CD4-positive, CD25-positive, alpha-beta regulatory T cell (primary cell): ENCODE measurements around the gene CCDC182. TPM values are rescaled to one million over a fixed set of nuclear protein-coding genes. Genes with fewer than 3 reads are reported as not detected.
A peak's percentile ranks its signal among the peaks of the same experiment; 100 is the strongest.

ENCODE experiments used
- ATAC-seq, 2 donors: fragments of 150-1000 bp; cut with Tn5 transposase; one replicate each; pipeline ENCODE4 v1.10.0; 2021; ENCODE audit warnings: low read depth in 2 of 2, moderate number of reproducible peaks in 2 of 2, moderate library complexity in 1 of 2
- DNase-seq, 3 donors: peaks; one replicate each; pipeline versions ENCODE4 v3.0.0 to v3.0.0-alpha.2; 2012 to 2022; ENCODE audit warnings: mixed read lengths in 1 of 3
- H3K27ac ChIP-seq: one replicate; pipeline ENCODE4 v1.7.0; 2013; ENCODE audit warnings: mild to moderate bottlenecking, low read length; ENCODE audit not compliant: insufficient read depth, poor library complexity, severe bottlenecking
- H3K27me3 ChIP-seq: one replicate; pipeline ENCODE4 v1.7.0; 2013; ENCODE audit warnings: low read length; ENCODE audit not compliant: control insufficient read depth, insufficient read depth
- H3K36me3 ChIP-seq: one replicate; pipeline ENCODE4 v1.7.0; 2013; ENCODE audit warnings: mild to moderate bottlenecking, low read length, moderate library complexity; ENCODE audit not compliant: control insufficient read depth, insufficient read depth
- H3K4me1 ChIP-seq: 2 replicates; pipeline ENCODE4 v1.7.0; 2013; ENCODE audit warnings: mild to moderate bottlenecking, low read length; ENCODE audit not compliant: insufficient read depth, control insufficient read depth, poor library complexity, severe bottlenecking
- H3K4me3 ChIP-seq: one replicate; pipeline ENCODE4 v1.7.0; 2013; ENCODE audit warnings: low read depth, mild to moderate bottlenecking, low read length, moderate library complexity
- H3K9me3 ChIP-seq, 2 experiments: 1 replicate in 1 of 2; 2 replicates in 1 of 2; pipeline ENCODE4 v1.7.0; 2013; ENCODE audit warnings: low read length in 2 of 2, mild to moderate bottlenecking in 1 of 2, moderate library complexity in 1 of 2; ENCODE audit not compliant: control insufficient read depth in 2 of 2
- H3K27ac Mint-ChIP-seq, 3 donors: one replicate each; pipeline ENCODE4 v1.8.0; 2020 to 2022; ENCODE audit warnings: mild to moderate bottlenecking in 3 of 3, mixed read lengths in 3 of 3, moderate library complexity in 2 of 3
- H3K27me3 Mint-ChIP-seq: one replicate; pipeline ENCODE4 v1.8.0; 2022; ENCODE audit warnings: mild to moderate bottlenecking, mixed read lengths
- H3K36me3 Mint-ChIP-seq: one replicate; pipeline ENCODE4 v1.8.0; 2020; ENCODE audit warnings: mixed read lengths
- H3K4me1 Mint-ChIP-seq, 4 donors: one replicate each; pipeline ENCODE4 v1.8.0; 2020 to 2022; ENCODE audit warnings: mixed read lengths in 4 of 4, mild to moderate bottlenecking in 1 of 4
- H3K4me3 Mint-ChIP-seq, 4 donors: one replicate each; pipeline ENCODE4 v1.8.0; 2020 to 2022; ENCODE audit warnings: mild to moderate bottlenecking in 4 of 4, mixed read lengths in 4 of 4, moderate library complexity in 3 of 4
- H3K9me3 Mint-ChIP-seq, 7 donors: one replicate each; pipeline ENCODE4 v1.8.0; 2020 to 2022; ENCODE audit warnings: mixed read lengths in 7 of 7, mild to moderate bottlenecking in 3 of 7, moderate library complexity in 2 of 7
- polyA plus RNA-seq, 4 donors: library from polyadenylated mRNA; unstranded; fragments of 300-500 nt; fragmentation: Illumina TruSeq; gene quantifications; one replicate each; pipeline ENCODE4 v1.2.3, GENCODE V29; 2021
- total RNA-seq: library from RNA; stranded (reverse); gene quantifications from one replicate; pipeline ENCODE4 v1.2.3, GENCODE V29; 2022

CCDC182 gene
- total and polyA plus RNA-seq, 5 donors from 2014 or later = not detected

GRCh38 chr17:57747221-57748017 lies 2.3 kb upstream of the CCDC182 start:
- H3K27me3 ChIP-seq = no peaks in the 10 kb centered on the region
- H3K9me3 ChIP-seq = no peaks in the 10 kb centered on the region
- no peaks in the 10 kb centered on the region for H3K36me3 Mint-ChIP-seq
- peaks cover 15% of the 10 kb centered on the region for H3K27me3 Mint-ChIP-seq
- no peak overlapping the region for H3K27ac Mint-ChIP-seq
- ATAC-seq (peak; percentile 53 to 71), DNase-seq (peak; percentile 7 to 77 (median 53))
- H3K27ac ChIP-seq = no peak overlapping the region
- no peaks in the 10 kb centered on the region for H3K36me3 ChIP-seq
- no peak overlapping the region for H3K4me3 ChIP-seq
- H3K4me3 Mint-ChIP-seq = no peak overlapping the region
- H3K4me1 ChIP-seq = no peaks in the 10 kb centered on the region
- H3K9me3 Mint-ChIP-seq = no peaks in the 10 kb centered on the region
- H3K4me1 Mint-ChIP-seq = peaks cover 0 to 2% (median 0%) of the 10 kb centered on the region in 4 donors

- Mint-ChIP-seq H3K4me1 (peaks cover 0 to 2% (median 0%) of the 10 kb centered on the region in 4 donors), H3K4me3 (no peak overlapping the region), H3K9me3 (no peaks in the 10 kb centered on the region), H3K36me3 (no peaks in the 10 kb centered on the region), H3K27ac (no peak overlapping the region), H3K27me3 (peaks cover 15% of the 10 kb centered on the region)
- ATAC-seq = no peak
- Histone ChIP-seq H3K9me3 (no peaks in the 10 kb centered on the region), H3K4me1 (no peaks in the 10 kb centered on the region), H3K4me3 (no peak overlapping the region), H3K27me3 (no peaks in the 10 kb centered on the region), H3K27ac (no peak overlapping the region), H3K36me3 (no peaks in the 10 kb centered on the region)
- no peak for DNase-seq
These were observed 1.1 kb upstream of the CCDC182 start for GRCh38 chr17:57746221-57746620.

- Mint-ChIP-seq H3K4me1 (peaks cover 0 to 3% (median 1%) of the 10 kb centered on the region in 4 donors), H3K4me3 (no peak overlapping the region), H3K27me3 (peaks cover 15% of the 10 kb centered on the region), H3K9me3 (no peaks in the 10 kb centered on the region), H3K27ac (no peak overlapping the region), H3K36me3 (no peaks in the 10 kb centered on the region)
- no peaks in the 10 kb centered on the region for H3K9me3 ChIP-seq
- H3K27me3 ChIP-seq = no peaks in the 10 kb centered on the region
- H3K4me1 ChIP-seq = no peaks in the 10 kb centered on the region
- ATAC-seq (no peak), DNase-seq (no peak)
- H3K36me3 ChIP-seq = no peaks in the 10 kb centered on the region
- H3K4me3 ChIP-seq = no peak overlapping the region
- no peak overlapping the region for H3K27ac ChIP-seq
These were observed 616 bp downstream of the CCDC182 start for GRCh38 chr17:57744195-57745170.

GRCh38 chr17:57740235-57740528 lies 4.9 kb downstream of the CCDC182 start:
- Mint-ChIP-seq H3K4me3 (no peak overlapping the region), H3K36me3 (no peaks in the 10 kb centered on the region), H3K4me1 (peaks cover 0 to 3% (median 0%) of the 10 kb centered on the region in 4 donors), H3K27me3 (peaks cover 8% of the 10 kb centered on the region), H3K9me3 (no peaks in the 10 kb centered on the region), H3K27ac (peak overlapping the region in 1 of 3 donors; percentile 14)
- Histone ChIP-seq H3K4me3 (no peak overlapping the region), H3K27me3 (no peaks in the 10 kb centered on the region), H3K27ac (no peak overlapping the region), H3K4me1 (no peaks in the 10 kb centered on the region), H3K36me3 (no peaks in the 10 kb centered on the region), H3K9me3 (no peaks in the 10 kb centered on the region)
- ATAC-seq (no peak), DNase-seq (no peak)

GRCh38 chr17:57739402-57740234 lies 5.5 kb downstream of the CCDC182 start:
- H3K27me3 Mint-ChIP-seq = peaks cover 9% of the 10 kb centered on the region
- peak in 1 of 3 donors; percentile 31 for DNase-seq

GRCh38 chr17:57737450-57737849 lies 7.6 kb downstream of the CCDC182 start:
- H3K27ac Mint-ChIP-seq = no peak overlapping the region
- Histone ChIP-seq H3K27ac (no peak overlapping the region), H3K36me3 (no peaks in the 10 kb centered on the region), H3K9me3 (no peaks in the 10 kb centered on the region), H3K27me3 (no peaks in the 10 kb centered on the region), H3K4me1 (no peaks in the 10 kb centered on the region), H3K4me3 (no peak overlapping the region)
- peaks cover 0 to 3% (median 0%) of the 10 kb centered on the region in 4 donors for H3K4me1 Mint-ChIP-seq
- ATAC-seq (no peak), DNase-seq (no peak)
- peaks cover 19% of the 10 kb centered on the region for H3K27me3 Mint-ChIP-seq
- no peak overlapping the region for H3K4me3 Mint-ChIP-seq
- peaks cover 0 to 1% (median 0%) of the 10 kb centered on the region in 7 donors for H3K9me3 Mint-ChIP-seq
- H3K36me3 Mint-ChIP-seq = no peaks in the 10 kb centered on the region

More at GRCh38 chr17:57739402-57740234, 5.5 kb downstream of the CCDC182 start:
- Mint-ChIP-seq H3K36me3 (no peaks in the 10 kb centered on the region), H3K4me1 (peaks cover 0 to 3% (median 0%) of the 10 kb centered on the region in 4 donors), H3K9me3 (no peaks in the 10 kb centered on the region), H3K27ac (no peak overlapping the region), H3K4me3 (no peak overlapping the region)
- no peaks in the 10 kb centered on the region for H3K4me1 ChIP-seq
- no peak overlapping the region for H3K4me3 ChIP-seq
- no peaks in the 10 kb centered on the region for H3K27me3 ChIP-seq
- ATAC-seq = peak in 1 of 2 donors; percentile 37
- H3K9me3 ChIP-seq = no peaks in the 10 kb centered on the region
- no peaks in the 10 kb centered on the region for H3K36me3 ChIP-seq
- no peak overlapping the region for H3K27ac ChIP-seq

GRCh38 chr17:57735707-57736106 lies 9.4 kb downstream of the CCDC182 start:
- peaks cover 0 to 3% (median 0%) of the 10 kb centered on the region in 4 donors for H3K4me1 Mint-ChIP-seq
- H3K4me3 Mint-ChIP-seq = no peak overlapping the region
- H3K9me3 Mint-ChIP-seq = peaks cover 0 to 1% (median 0%) of the 10 kb centered on the region in 7 donors
- ATAC-seq (no peak), DNase-seq (peak in 1 of 3 donors; percentile 9)
- Histone ChIP-seq H3K27ac (no peak overlapping the region), H3K4me3 (no peak overlapping the region), H3K9me3 (no peaks in the 10 kb centered on the region), H3K27me3 (peaks cover 2% of the 10 kb centered on the region), H3K36me3 (no peaks in the 10 kb centered on the region), H3K4me1 (no peaks in the 10 kb centered on the region)
- H3K27ac Mint-ChIP-seq = no peak overlapping the region
- peaks cover 23% of the 10 kb centered on the region for H3K27me3 Mint-ChIP-seq
- H3K36me3 Mint-ChIP-seq = no peaks in the 10 kb centered on the region
